T-helper 17 cell (primary cell): ENCODE data around the gene YWHAH. TPM values are rescaled to one million over a fixed set of nuclear protein-coding genes. Genes with fewer than 3 reads are reported as not detected.

Source experiments
- ATAC-seq: fragments of 150-1000 bp; cut with Tn5 transposase; 2 replicates; pipeline ENCODE4 v1.10.0; 2021; ENCODE audit warnings: mild to moderate bottlenecking, moderate library complexity
- DNase-seq, 3 donors: peaks; one replicate each; pipeline versions ENCODE4 v3.0.0 to v3.0.0-alpha.2; 2020 to 2021
- H3K9me3 ChIP-seq: one replicate; pipeline ENCODE4 v1.7.0; 2013; ENCODE audit warnings: low read length, mild to moderate bottlenecking; ENCODE audit not compliant: control insufficient read depth, poor library complexity, severe bottlenecking
- H3K27ac Mint-ChIP-seq: one replicate; pipeline ENCODE4 v1.8.0; 2022; ENCODE audit warnings: mild to moderate bottlenecking, moderate library complexity, mixed read lengths
- H3K27me3 Mint-ChIP-seq: one replicate; pipeline ENCODE4 v1.8.0; 2022; ENCODE audit warnings: mixed read lengths
- H3K36me3 Mint-ChIP-seq: one replicate; pipeline ENCODE4 v1.8.0; 2022; ENCODE audit warnings: low read depth, mixed read lengths
- H3K4me1 Mint-ChIP-seq: one replicate; pipeline ENCODE4 v1.8.0; 2022; ENCODE audit warnings: mild to moderate bottlenecking, mixed read lengths
- H3K4me3 Mint-ChIP-seq: one replicate; pipeline ENCODE4 v1.8.0; 2022; ENCODE audit warnings: mild to moderate bottlenecking, moderate library complexity, mixed read lengths
- total RNA-seq, 4 donors: library from RNA in 2 of 4; stranded (reverse) in 2 of 4; gene quantifications; one replicate each; pipeline ENCODE4 v1.2.3 and lab custom pipeline; 2022 to 2026

YWHAH gene
- total RNA-seq, 2 donors from 2014 or later = 84.2 to 114 TPM

- Mint-ChIP-seq H3K4me1 (peaks cover 18% of the 10 kb centered on the region), H3K36me3 (no peaks in the 10 kb centered on the region), H3K4me3 (no peak overlapping the region), H3K27ac (no peak overlapping the region), H3K27me3 (no peaks in the 10 kb centered on the region)
- H3K9me3 ChIP-seq = no peaks in the 10 kb centered on the region
- ATAC-seq (no peak), DNase-seq (no peak)
Measured at GRCh38 chr22:31945443-31945855, 1.1 kb downstream of the YWHAH start.

GRCh38 chr22:31945971-31946680, 1.8 kb downstream of the YWHAH start:
- H3K9me3 ChIP-seq = no peaks in the 10 kb centered on the region
- Mint-ChIP-seq H3K36me3 (peaks cover 2% of the 10 kb centered on the region), H3K4me1 (peaks cover 24% of the 10 kb centered on the region), H3K4me3 (no peak overlapping the region), H3K27ac (no peak overlapping the region), H3K27me3 (no peaks in the 10 kb centered on the region)
- DNase-seq (no peak), ATAC-seq (no peak)

- peak; percentile 49 for ATAC-seq
- Mint-ChIP-seq H3K4me1 (peaks cover 32% of the 10 kb centered on the region), H3K27ac (no peak overlapping the region), H3K27me3 (no peaks in the 10 kb centered on the region), H3K36me3 (peaks cover 2% of the 10 kb centered on the region), H3K4me3 (peak overlapping the region; percentile 72)
- no peaks in the 10 kb centered on the region for H3K9me3 ChIP-seq
- peak in 1 of 3 donors; percentile 27 for DNase-seq
Measured at GRCh38 chr22:31947296-31947695, 3.0 kb downstream of the YWHAH start.

GRCh38 chr22:31948002-31948401, 3.7 kb downstream of the YWHAH start:
- Mint-ChIP-seq H3K27ac (no peak overlapping the region), H3K27me3 (no peaks in the 10 kb centered on the region), H3K4me3 (no peak overlapping the region)

GRCh38 chr22:31950226-31950625, 5.9 kb downstream of the YWHAH start:
- no peaks in the 10 kb centered on the region for H3K9me3 ChIP-seq
- Mint-ChIP-seq H3K4me1 (peaks cover 56% of the 10 kb centered on the region), H3K4me3 (no peak overlapping the region), H3K36me3 (peaks cover 5% of the 10 kb centered on the region), H3K27me3 (no peaks in the 10 kb centered on the region), H3K27ac (peak overlapping the region; percentile 97)
- ATAC-seq (no peak), DNase-seq (no peak)

More at GRCh38 chr22:31948002-31948401, 3.7 kb downstream of the YWHAH start:
- Mint-ChIP-seq H3K36me3 (peaks cover 2% of the 10 kb centered on the region), H3K4me1 (peaks cover 38% of the 10 kb centered on the region)
- H3K9me3 ChIP-seq = no peaks in the 10 kb centered on the region
- ATAC-seq (no peak), DNase-seq (no peak)

GRCh38 chr22:31951194-31952093, 7.1 kb downstream of the YWHAH start:
- Mint-ChIP-seq H3K4me1 (peaks cover 69% of the 10 kb centered on the region), H3K36me3 (peaks cover 10% of the 10 kb centered on the region), H3K27me3 (no peaks in the 10 kb centered on the region), H3K4me3 (peak overlapping the region; percentile 86), H3K27ac (peak overlapping the region; percentile 97)
- no peaks in the 10 kb centered on the region for H3K9me3 ChIP-seq
- DNase-seq (no peak), ATAC-seq (peak; percentile 52)

- H3K27ac Mint-ChIP-seq = peak overlapping the region; percentile 97
- H3K4me1 Mint-ChIP-seq = peaks cover 73% of the 10 kb centered on the region
- peak; percentile 31 for ATAC-seq
- DNase-seq = no peak
- H3K4me3 Mint-ChIP-seq = peak overlapping the region; percentile 86
- H3K27me3 Mint-ChIP-seq = no peaks in the 10 kb centered on the region
- H3K9me3 ChIP-seq = no peaks in the 10 kb centered on the region
- peaks cover 10% of the 10 kb centered on the region for H3K36me3 Mint-ChIP-seq
Measured at GRCh38 chr22:31952094-31952401, 7.7 kb downstream of the YWHAH start.

- no peaks in the 10 kb centered on the region for H3K9me3 ChIP-seq
- H3K4me3 Mint-ChIP-seq = no peak overlapping the region
- peaks cover 69% of the 10 kb centered on the region for H3K4me1 Mint-ChIP-seq
- peak overlapping the region; percentile 97 for H3K27ac Mint-ChIP-seq
- DNase-seq = no peak
- ATAC-seq = no peak
- peaks cover 10% of the 10 kb centered on the region for H3K36me3 Mint-ChIP-seq
- no peaks in the 10 kb centered on the region for H3K27me3 Mint-ChIP-seq
Measured at GRCh38 chr22:31952472-31952871, 8.1 kb downstream of the YWHAH start.

- DNase-seq (no peak), ATAC-seq (no peak)
- peaks cover 10% of the 10 kb centered on the region for H3K36me3 Mint-ChIP-seq
- peak overlapping the region; percentile 67 for H3K4me3 Mint-ChIP-seq
- H3K4me1 Mint-ChIP-seq = peaks cover 70% of the 10 kb centered on the region
- peak overlapping the region; percentile 97 for H3K27ac Mint-ChIP-seq
- H3K27me3 Mint-ChIP-seq = no peaks in the 10 kb centered on the region
- no peaks in the 10 kb centered on the region for H3K9me3 ChIP-seq
Measured at GRCh38 chr22:31953261-31953660, 8.9 kb downstream of the YWHAH start.

GRCh38 chr22:31954535-31955523, 10.5 kb downstream of the YWHAH start:
- peaks cover 78% of the 10 kb centered on the region for H3K4me1 Mint-ChIP-seq
- peak overlapping the region; percentile 97 for H3K27ac Mint-ChIP-seq
- ATAC-seq (peak; percentile 42), DNase-seq (no peak)
- no peaks in the 10 kb centered on the region for H3K9me3 ChIP-seq
- H3K4me3 Mint-ChIP-seq = peak overlapping the region; percentile 75
- peaks cover 10% of the 10 kb centered on the region for H3K36me3 Mint-ChIP-seq
- H3K27me3 Mint-ChIP-seq = no peaks in the 10 kb centered on the region

GRCh38 chr22:31956360-31956759, 12.0 kb downstream of the YWHAH start:
- peak overlapping the region; percentile 86 for H3K4me3 Mint-ChIP-seq
- H3K36me3 Mint-ChIP-seq = peaks cover 8% of the 10 kb centered on the region
- H3K27me3 Mint-ChIP-seq = no peaks in the 10 kb centered on the region
- no peaks in the 10 kb centered on the region for H3K9me3 ChIP-seq
- peak overlapping the region; percentile 97 for H3K27ac Mint-ChIP-seq
- H3K4me1 Mint-ChIP-seq = peaks cover 74% of the 10 kb centered on the region
- DNase-seq = no peak
- peak; percentile 29 for ATAC-seq

GRCh38 chr22:31957970-31958594, 13.7 kb downstream of the YWHAH start:
- ATAC-seq = peak; percentile 65

More at GRCh38 chr22:31957970-31958594, 13.7 kb downstream of the YWHAH start:
- H3K4me1 Mint-ChIP-seq = peaks cover 62% of the 10 kb centered on the region
- H3K27ac Mint-ChIP-seq = peak overlapping the region; percentile 97
- H3K4me3 Mint-ChIP-seq = peak overlapping the region; percentile 88
- no peaks in the 10 kb centered on the region for H3K9me3 ChIP-seq
- peak in 2 of 3 donors; percentile 20 to 23 for DNase-seq
- H3K36me3 Mint-ChIP-seq = peaks cover 8% of the 10 kb centered on the region
- no peaks in the 10 kb centered on the region for H3K27me3 Mint-ChIP-seq
